ENCODE data around the gene CFAP161.

Gene CFAP161

DNA sequence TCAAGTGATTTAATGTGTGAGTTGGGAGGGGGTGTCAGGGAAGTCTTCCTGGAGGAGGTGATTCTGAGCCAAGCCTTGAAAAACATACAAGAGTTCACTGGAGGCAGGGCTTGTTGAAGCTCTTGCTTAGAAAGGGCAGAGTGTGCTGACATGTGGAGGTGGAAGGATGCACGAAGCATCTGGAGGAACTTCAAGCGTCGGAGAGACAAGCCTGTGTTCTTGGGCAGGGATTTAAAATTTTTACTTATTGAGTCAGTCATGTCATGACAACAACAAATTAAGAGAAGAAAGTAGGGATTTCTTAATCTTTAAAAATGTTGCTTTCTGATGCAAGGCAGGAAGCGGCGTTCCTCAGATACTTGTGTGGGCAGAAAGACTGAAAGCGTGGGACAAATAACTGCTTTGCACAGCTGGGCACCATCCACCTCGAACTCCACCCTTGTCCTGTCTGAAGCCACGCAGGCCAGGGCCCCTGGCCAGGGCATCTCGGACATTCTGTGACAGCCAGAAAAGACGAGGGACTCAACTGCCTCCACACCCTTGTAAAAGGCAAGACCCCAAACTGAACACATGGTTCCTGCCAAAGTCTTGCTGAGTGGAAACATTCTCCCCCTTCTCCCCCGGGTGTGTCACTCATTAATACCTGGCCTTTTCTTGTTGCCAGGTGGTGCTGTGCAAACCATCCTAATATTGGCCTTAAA, 55.7 kb downstream of the CFAP161 start:
- DNase-seq: no peak
- WGBS (ENCODE audit: extremely low coverage, insufficient coverage, low lambda C conversion rate): no CpG with 5 or more reads among the region's 11 CpGs
- H3K4me1 ChIP-seq (ENCODE audit: control insufficient read depth, low read depth, low read length): no peaks in the 10 kb centered on the region

GRCh38 chr15:81190922-81191507, 56.9 kb downstream of the CFAP161 start:
- no peaks in the 10 kb centered on the region for H3K4me1 ChIP-seq (ENCODE audit: control insufficient read depth, low read depth, low read length)
- H3K4ac ChIP-seq (ENCODE audit: low read depth, low read length): no peak overlapping the region
- H4K5ac ChIP-seq (ENCODE audit: low read length): no peak overlapping the region
- H3K56ac ChIP-seq (ENCODE audit: low read length): no peak overlapping the region
- no peak overlapping the region for H2AK5ac ChIP-seq (ENCODE audit: low read length)
- no peaks in the 10 kb centered on the region for H3K79me2 ChIP-seq (ENCODE audit: control insufficient read depth, insufficient read depth, low read length)
- H3K23ac ChIP-seq (ENCODE audit: low read length): no peak overlapping the region
- no peak overlapping the region for H3K18ac ChIP-seq (ENCODE audit: low read length)
- WGBS (ENCODE audit: extremely low coverage, insufficient coverage, low lambda C conversion rate): no CpG with 5 or more reads among the region's 3 CpGs
- no peak overlapping the region for H3K27ac ChIP-seq (ENCODE audit: low read depth, low read length)
- H2BK15ac ChIP-seq (replicated peaks; ENCODE audit: low read depth): no peak overlapping the region
- no peaks in the 10 kb centered on the region for H3K36me3 ChIP-seq (ENCODE audit: control insufficient read depth, insufficient read depth, low read length)
- DNase-seq: no peak
- no peak overlapping the region for H3K4me2 ChIP-seq (ENCODE audit: low read length)
- H2BK5ac ChIP-seq (ENCODE audit: low read length): no peak overlapping the region
- no peak overlapping the region for H4K8ac ChIP-seq (ENCODE audit: low read depth, low read length)
- no peaks in the 10 kb centered on the region for H3K79me1 ChIP-seq (ENCODE audit: low read length)
- no peaks in the 10 kb centered on the region for H3K27me3 ChIP-seq (ENCODE audit: insufficient read depth, low read length, poor library complexity)
- no peak overlapping the region for H3K9ac ChIP-seq (ENCODE audit: low read length)
- no peak overlapping the region for H3K4me3 ChIP-seq (ENCODE audit: low read length)
- no peak overlapping the region for H2BK120ac ChIP-seq (ENCODE audit: low read depth, low read length)

More for the DNA sequence above, 55.7 kb downstream of the CFAP161 start:
- Histone ChIP-seq H4K8ac (ENCODE audit: low read depth, low read length) (no peak overlapping the region), H3K79me2 (ENCODE audit: control insufficient read depth, insufficient read depth, low read length) (no peaks in the 10 kb centered on the region), H3K18ac (ENCODE audit: low read length) (no peak overlapping the region), H3K4me3 (ENCODE audit: low read length) (no peak overlapping the region), H3K36me3 (ENCODE audit: control insufficient read depth, insufficient read depth, low read length) (no peaks in the 10 kb centered on the region), H3K9ac (ENCODE audit: low read length) (no peak overlapping the region), H3K4me2 (ENCODE audit: low read length) (no peak overlapping the region), H3K27me3 (ENCODE audit: insufficient read depth, low read length, poor library complexity) (no peaks in the 10 kb centered on the region), H4K5ac (ENCODE audit: low read length) (no peak overlapping the region), H3K56ac (ENCODE audit: low read length) (no peak overlapping the region), H3K27ac (ENCODE audit: low read depth, low read length) (no peak overlapping the region), H2AK5ac (ENCODE audit: low read length) (no peak overlapping the region), H3K23ac (ENCODE audit: low read length) (no peak overlapping the region), H2BK5ac (ENCODE audit: low read length) (no peak overlapping the region), H2BK120ac (ENCODE audit: low read depth, low read length) (no peak overlapping the region), H2BK15ac (replicated peaks; ENCODE audit: low read depth) (no peak overlapping the region), H3K4ac (ENCODE audit: low read depth, low read length) (no peak overlapping the region), H3K79me1 (ENCODE audit: low read length) (no peaks in the 10 kb centered on the region)

DNA sequence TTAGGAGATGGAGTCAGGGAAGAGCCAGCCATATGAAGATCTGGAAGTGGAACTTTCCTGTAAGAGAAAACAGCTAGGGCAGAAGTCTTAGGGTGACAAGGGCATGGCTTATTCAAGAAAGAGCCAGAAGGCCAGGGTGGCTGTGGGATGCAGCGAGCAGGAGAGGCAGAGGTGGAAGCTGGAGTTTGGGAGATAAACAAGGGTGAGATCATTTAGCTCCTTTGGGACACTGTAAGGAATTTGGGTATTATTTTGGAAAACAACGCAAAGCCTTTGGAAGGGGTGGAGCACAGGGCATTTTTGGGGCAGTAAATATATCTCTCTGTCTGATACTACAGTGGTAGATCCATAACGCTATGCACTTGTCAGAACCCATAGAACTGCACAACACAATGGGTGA, 57.6 kb downstream of the CFAP161 start:
- Histone ChIP-seq H4K8ac (ENCODE audit: low read depth, low read length) (no peak overlapping the region), H3K4me2 (ENCODE audit: low read length) (no peak overlapping the region), H2BK120ac (ENCODE audit: low read depth, low read length) (no peak overlapping the region), H3K4ac (ENCODE audit: low read depth, low read length) (no peak overlapping the region), H3K9ac (ENCODE audit: low read length) (no peak overlapping the region), H3K27me3 (ENCODE audit: insufficient read depth, low read length, poor library complexity) (no peaks in the 10 kb centered on the region), H3K36me3 (ENCODE audit: control insufficient read depth, insufficient read depth, low read length) (no peaks in the 10 kb centered on the region), H4K5ac (ENCODE audit: low read length) (no peak overlapping the region), H3K18ac (ENCODE audit: low read length) (no peak overlapping the region), H3K79me1 (ENCODE audit: low read length) (no peaks in the 10 kb centered on the region), H3K4me3 (ENCODE audit: low read length) (no peak overlapping the region), H3K79me2 (ENCODE audit: control insufficient read depth, insufficient read depth, low read length) (no peaks in the 10 kb centered on the region), H2AK5ac (ENCODE audit: low read length) (no peak overlapping the region), H2BK5ac (ENCODE audit: low read length) (no peak overlapping the region), H3K23ac (ENCODE audit: low read length) (no peak overlapping the region), H3K56ac (ENCODE audit: low read length) (no peak overlapping the region), H3K27ac (ENCODE audit: low read depth, low read length) (no peak overlapping the region), H3K4me1 (ENCODE audit: control insufficient read depth, low read depth, low read length) (no peaks in the 10 kb centered on the region), H2BK15ac (replicated peaks; ENCODE audit: low read depth) (no peak overlapping the region)
- no peak for DNase-seq
- WGBS (ENCODE audit: extremely low coverage, insufficient coverage, low lambda C conversion rate): no CpG with 5 or more reads among the region's 3 CpGs

GRCh38 chr15:81194723-81195122, 60.7 kb downstream of the CFAP161 start:
- Histone ChIP-seq H3K4me3 (ENCODE audit: low read length) (no peak overlapping the region), H3K36me3 (ENCODE audit: control insufficient read depth, insufficient read depth, low read length) (no peaks in the 10 kb centered on the region), H3K79me1 (ENCODE audit: low read length) (no peaks in the 10 kb centered on the region), H3K4me1 (ENCODE audit: control insufficient read depth, low read depth, low read length) (no peaks in the 10 kb centered on the region), H4K5ac (ENCODE audit: low read length) (no peak overlapping the region), H2BK5ac (ENCODE audit: low read length) (no peak overlapping the region), H3K4me2 (ENCODE audit: low read length) (no peak overlapping the region), H3K4ac (ENCODE audit: low read depth, low read length) (no peak overlapping the region), H4K8ac (ENCODE audit: low read depth, low read length) (no peak overlapping the region), H3K27ac (ENCODE audit: low read depth, low read length) (no peak overlapping the region), H3K9ac (ENCODE audit: low read length) (no peak overlapping the region), H3K79me2 (ENCODE audit: control insufficient read depth, insufficient read depth, low read length) (no peaks in the 10 kb centered on the region), H3K23ac (ENCODE audit: low read length) (no peak overlapping the region), H2AK5ac (ENCODE audit: low read length) (no peak overlapping the region), H3K27me3 (ENCODE audit: insufficient read depth, low read length, poor library complexity) (no peaks in the 10 kb centered on the region), H2BK120ac (ENCODE audit: low read depth, low read length) (no peak overlapping the region), H3K18ac (ENCODE audit: low read length) (no peak overlapping the region), H2BK15ac (replicated peaks; ENCODE audit: low read depth) (no peak overlapping the region), H3K56ac (ENCODE audit: low read length) (no peak overlapping the region)
- no CpG with 5 or more reads among the region's 5 CpGs for WGBS (ENCODE audit: extremely low coverage, insufficient coverage, low lambda C conversion rate)
- no peak for DNase-seq

- Histone ChIP-seq H3K56ac (ENCODE audit: low read length) (no peak overlapping the region), H3K4me1 (ENCODE audit: control insufficient read depth, low read depth, low read length) (no peaks in the 10 kb centered on the region), H2AK5ac (ENCODE audit: low read length) (no peak overlapping the region), H4K8ac (ENCODE audit: low read depth, low read length) (no peak overlapping the region), H3K79me2 (ENCODE audit: control insufficient read depth, insufficient read depth, low read length) (no peaks in the 10 kb centered on the region), H3K27ac (ENCODE audit: low read depth, low read length) (no peak overlapping the region), H2BK15ac (replicated peaks; ENCODE audit: low read depth) (no peak overlapping the region), H2BK5ac (ENCODE audit: low read length) (no peak overlapping the region), H3K79me1 (ENCODE audit: low read length) (no peaks in the 10 kb centered on the region), H3K9ac (ENCODE audit: low read length) (no peak overlapping the region), H3K27me3 (ENCODE audit: insufficient read depth, low read length, poor library complexity) (no peaks in the 10 kb centered on the region), H4K5ac (ENCODE audit: low read length) (no peak overlapping the region), H3K4me3 (ENCODE audit: low read length) (no peak overlapping the region), H3K4me2 (ENCODE audit: low read length) (no peak overlapping the region), H3K18ac (ENCODE audit: low read length) (no peak overlapping the region), H3K36me3 (ENCODE audit: control insufficient read depth, insufficient read depth, low read length) (no peaks in the 10 kb centered on the region), H3K23ac (ENCODE audit: low read length) (no peak overlapping the region), H3K4ac (ENCODE audit: low read depth, low read length) (no peak overlapping the region), H2BK120ac (ENCODE audit: low read depth, low read length) (no peak overlapping the region)
- no peak for DNase-seq
- no CpG with 5 or more reads among the region's 8 CpGs for WGBS (ENCODE audit: extremely low coverage, insufficient coverage, low lambda C conversion rate)
These were observed 61.3 kb downstream of the CFAP161 start for GRCh38 chr15:81195339-81195864.
